ENCODE results near the gene BRAF.
A peak's percentile ranks its signal among the peaks of the same experiment; 100 is the strongest.

BRAF gene

GRCh38 chr7:140901941-140902302 lies 22.8 kb downstream of the BRAF start:
- no peak for TF ChIP-seq CTCF (IDR thresholded peaks at IDR 0.05; ENCODE audit: extremely low read depth, missing control alignments)
- no peak for DNase-seq (ENCODE audit: low spot score)

GRCh38 chr7:140899883-140900282 lies 24.8 kb downstream of the BRAF start:
- DNase-seq (ENCODE audit: low spot score), result no peak
- peak; percentile 3 for TF ChIP-seq CTCF (IDR thresholded peaks at IDR 0.05; ENCODE audit: extremely low read depth, missing control alignments)

GRCh38 chr7:140898786-140899536 lies 25.8 kb downstream of the BRAF start:
- TF ChIP-seq CTCF (IDR thresholded peaks at IDR 0.05; ENCODE audit: extremely low read depth, missing control alignments), result no peak
- no peak for DNase-seq (ENCODE audit: low spot score)

- DNase-seq (ENCODE audit: low spot score), result no peak
- no peak for TF ChIP-seq CTCF (IDR thresholded peaks at IDR 0.05; ENCODE audit: extremely low read depth, missing control alignments)
Observed at GRCh38 chr7:140896996-140897395, 27.7 kb downstream of the BRAF start.

- DNase-seq (ENCODE audit: low spot score), result no peak
- no peak for TF ChIP-seq CTCF (IDR thresholded peaks at IDR 0.05; ENCODE audit: extremely low read depth, missing control alignments)
Observed at GRCh38 chr7:140889645-140890044, 35.1 kb downstream of the BRAF start.

GRCh38 chr7:140889150-140889549 lies 35.6 kb downstream of the BRAF start:
- DNase-seq (ENCODE audit: low spot score), result no peak
- no peak for TF ChIP-seq CTCF (IDR thresholded peaks at IDR 0.05; ENCODE audit: extremely low read depth, missing control alignments)

- no peak for DNase-seq (ENCODE audit: low spot score)
- TF ChIP-seq CTCF (IDR thresholded peaks at IDR 0.05; ENCODE audit: extremely low read depth, missing control alignments), result no peak
Observed at GRCh38 chr7:140888087-140888486, 36.6 kb downstream of the BRAF start.

Measured in GM20000 (cell line).